Measurements from ENCODE around the gene CSDE1.
"Not testable (repeated sequence)": the region's sequence is repeated elsewhere in the genome, so short reads cannot be mapped to it uniquely, and the experiment has no call there.

GRCh38 chr1:114790581-114790980, 32.8 kb upstream of the CSDE1 start:
- not testable (repeated sequence) for TF ChIP-seq POLR2A, CTCF (IDR thresholded peaks at IDR 0.05)

All from gastroesophageal sphincter (tissue), 3 donors.